OCI-LY3 (cell line): ENCODE data around the gene C1QTNF1.

ENCODE experiments used
- EZH2phosphoT487 ChIP-seq: fragments of 200-600 bp; shearing (Covaris generic); IDR thresholded peaks from 2 replicates; pipeline ENCODE4 v1.6.1; 2018; ENCODE audit warnings: antibody characterized with exemption, mixed run types, low read depth
- TF ChIP-seq, protein P1 (sequence below): fragments of 200-600, 300-600 bp; sonication (generic); IDR thresholded peaks from 2 replicates; pipeline ENCODE4 v1.5.1; 2014; ENCODE audit warnings: antibody characterized with exemption, low read length, low read depth

DNA sequence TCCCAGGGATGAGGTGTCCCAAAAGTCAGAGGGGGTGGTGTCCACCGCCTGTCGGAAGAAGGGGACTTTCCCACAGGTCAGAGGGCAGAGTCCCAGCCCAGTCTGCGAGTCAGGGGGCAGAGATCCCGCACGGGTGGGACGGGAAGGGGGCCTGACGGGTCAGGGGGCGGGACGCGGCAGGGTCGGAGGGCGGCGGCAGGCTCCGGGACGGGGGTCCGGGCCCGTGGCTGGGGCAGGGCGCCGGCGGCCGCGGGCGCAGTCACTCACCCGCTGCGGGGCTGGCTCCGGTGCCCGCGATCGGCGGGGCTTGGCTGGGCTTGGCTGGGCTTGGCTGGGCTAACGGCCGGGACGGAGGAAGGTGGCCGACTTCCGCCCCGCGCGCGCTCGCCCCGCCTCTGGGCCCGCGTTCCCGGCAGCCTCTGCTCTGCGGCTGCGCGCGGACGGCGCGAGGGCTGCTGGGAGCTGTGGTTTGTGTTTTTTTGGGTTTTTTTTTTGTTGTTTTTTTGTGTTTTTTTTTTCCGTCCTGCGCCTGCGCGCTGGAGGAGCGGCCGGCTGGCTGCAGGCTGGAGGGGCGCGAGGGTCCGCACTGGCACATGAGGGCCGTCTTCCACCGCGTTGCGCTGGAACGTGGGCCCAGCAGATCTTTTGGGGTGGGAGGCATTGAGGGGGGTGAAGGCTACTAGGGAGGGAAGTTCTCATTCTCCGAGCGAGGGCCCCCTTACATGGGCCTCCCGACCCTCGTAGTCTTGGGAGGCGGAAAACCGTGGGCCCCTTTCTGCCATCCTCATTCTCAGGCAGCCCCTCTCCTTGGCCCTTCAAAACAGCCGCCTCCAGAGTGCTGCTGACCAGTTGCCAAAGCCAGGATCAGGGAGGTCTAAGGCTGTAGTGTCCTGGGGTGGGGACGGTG lies 14.3 kb upstream of the C1QTNF1 start, which contains the start of gene CANT1:
- TF ChIP-seq, protein P1, sequence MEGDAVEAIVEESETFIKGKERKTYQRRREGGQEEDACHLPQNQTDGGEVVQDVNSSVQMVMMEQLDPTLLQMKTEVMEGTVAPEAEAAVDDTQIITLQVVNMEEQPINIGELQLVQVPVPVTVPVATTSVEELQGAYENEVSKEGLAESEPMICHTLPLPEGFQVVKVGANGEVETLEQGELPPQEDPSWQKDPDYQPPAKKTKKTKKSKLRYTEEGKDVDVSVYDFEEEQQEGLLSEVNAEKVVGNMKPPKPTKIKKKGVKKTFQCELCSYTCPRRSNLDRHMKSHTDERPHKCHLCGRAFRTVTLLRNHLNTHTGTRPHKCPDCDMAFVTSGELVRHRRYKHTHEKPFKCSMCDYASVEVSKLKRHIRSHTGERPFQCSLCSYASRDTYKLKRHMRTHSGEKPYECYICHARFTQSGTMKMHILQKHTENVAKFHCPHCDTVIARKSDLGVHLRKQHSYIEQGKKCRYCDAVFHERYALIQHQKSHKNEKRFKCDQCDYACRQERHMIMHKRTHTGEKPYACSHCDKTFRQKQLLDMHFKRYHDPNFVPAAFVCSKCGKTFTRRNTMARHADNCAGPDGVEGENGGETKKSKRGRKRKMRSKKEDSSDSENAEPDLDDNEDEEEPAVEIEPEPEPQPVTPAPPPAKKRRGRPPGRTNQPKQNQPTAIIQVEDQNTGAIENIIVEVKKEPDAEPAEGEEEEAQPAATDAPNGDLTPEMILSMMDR: no peak
- TF ChIP-seq EZH2phosphoT487: no peak
